Measurements from ENCODE around the gene INO80B. TPM values are rescaled to one million over a fixed set of nuclear protein-coding genes. Genes with fewer than 3 reads are reported as not detected.

INO80B gene
- total RNA-seq, 2 donors from 2014 or later: 6.3 to 32.4 TPM

DNA sequence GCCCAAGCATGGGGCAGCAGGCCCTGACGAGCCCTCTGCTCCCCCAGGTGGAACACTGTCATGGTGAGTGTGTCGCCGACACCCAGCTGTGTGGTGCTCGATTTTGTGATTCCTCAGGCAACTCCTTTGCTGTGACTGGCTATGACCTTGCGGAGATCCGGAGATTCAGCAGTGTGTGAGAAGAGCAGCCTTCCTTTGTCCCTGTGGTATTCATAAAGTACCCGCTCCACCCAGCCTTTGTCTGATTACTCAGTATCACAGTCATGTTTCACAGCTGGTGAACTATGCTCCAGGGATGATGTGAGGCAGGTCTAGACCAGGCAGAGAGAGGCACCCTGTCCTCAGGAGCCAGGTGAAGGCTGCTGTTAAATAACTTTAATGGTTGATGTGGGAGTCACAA, 29.4 kb upstream of the INO80B start:
- Histone ChIP-seq H3K36me3 (replicated peaks in 1 of 2; ENCODE audit: insufficient read depth in 1 of 2, low read depth in 2 of 2) (peaks cover 15 to 27% of the 10 kb centered on the region in 2 donors), H3K4me1 (peaks cover 17% of the 10 kb centered on the region), H3K4me3 (no peak overlapping the region), H3K9me3 (no peaks in the 10 kb centered on the region), H3K27me3 (no peaks in the 10 kb centered on the region), H3K27ac (no peak overlapping the region)
- intact Hi-C loops (cut with DNase I): no loop called here
- TF ChIP-seq, protein P1, sequence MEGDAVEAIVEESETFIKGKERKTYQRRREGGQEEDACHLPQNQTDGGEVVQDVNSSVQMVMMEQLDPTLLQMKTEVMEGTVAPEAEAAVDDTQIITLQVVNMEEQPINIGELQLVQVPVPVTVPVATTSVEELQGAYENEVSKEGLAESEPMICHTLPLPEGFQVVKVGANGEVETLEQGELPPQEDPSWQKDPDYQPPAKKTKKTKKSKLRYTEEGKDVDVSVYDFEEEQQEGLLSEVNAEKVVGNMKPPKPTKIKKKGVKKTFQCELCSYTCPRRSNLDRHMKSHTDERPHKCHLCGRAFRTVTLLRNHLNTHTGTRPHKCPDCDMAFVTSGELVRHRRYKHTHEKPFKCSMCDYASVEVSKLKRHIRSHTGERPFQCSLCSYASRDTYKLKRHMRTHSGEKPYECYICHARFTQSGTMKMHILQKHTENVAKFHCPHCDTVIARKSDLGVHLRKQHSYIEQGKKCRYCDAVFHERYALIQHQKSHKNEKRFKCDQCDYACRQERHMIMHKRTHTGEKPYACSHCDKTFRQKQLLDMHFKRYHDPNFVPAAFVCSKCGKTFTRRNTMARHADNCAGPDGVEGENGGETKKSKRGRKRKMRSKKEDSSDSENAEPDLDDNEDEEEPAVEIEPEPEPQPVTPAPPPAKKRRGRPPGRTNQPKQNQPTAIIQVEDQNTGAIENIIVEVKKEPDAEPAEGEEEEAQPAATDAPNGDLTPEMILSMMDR (IDR thresholded peaks at IDR 0.05): no peak
- no peak for TF ChIP-seq POLR2A (IDR thresholded peaks at IDR 0.05)
- WGBS, 2 donors: 88 to 89% methylated on average over 4 to 7 of the region's 7 CpGs
- DNase-seq: no peak
- no peak for ATAC-seq

DNA sequence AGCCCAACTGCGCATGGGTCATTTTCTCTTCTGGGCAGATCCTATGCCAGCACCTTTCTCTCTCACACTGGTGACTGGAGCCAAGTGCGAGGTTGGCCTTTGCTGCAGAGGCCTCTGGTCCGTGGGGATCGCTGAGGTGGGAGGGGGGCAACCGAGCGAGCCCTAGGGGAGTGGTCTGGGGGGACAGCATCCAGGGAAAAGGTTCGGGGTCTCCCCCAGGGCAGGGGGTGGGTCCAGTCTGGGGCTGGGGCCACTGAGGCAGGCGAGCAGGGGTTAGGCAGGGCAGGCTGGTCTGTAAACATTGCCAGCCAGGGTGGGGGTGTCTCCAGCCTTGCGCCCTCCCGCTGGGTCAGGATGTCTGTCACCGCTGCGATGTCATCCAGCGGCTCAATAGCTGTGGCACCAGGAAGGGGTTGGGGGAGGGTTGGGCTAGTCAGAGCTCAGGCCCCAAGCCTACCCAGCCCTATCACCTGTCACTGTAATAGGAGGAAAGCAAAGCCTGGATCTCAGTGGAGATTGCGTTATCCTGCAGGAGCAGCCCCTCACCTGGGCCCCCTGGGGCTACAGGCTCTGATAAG, 28.6 kb upstream of the INO80B start:
- no peak overlapping the region for H3K27ac ChIP-seq
- ATAC-seq (no peak), DNase-seq (no peak)
- peaks cover 9% of the 10 kb centered on the region for H3K4me1 ChIP-seq
- H3K9me3 ChIP-seq: no peaks in the 10 kb centered on the region
- WGBS, 2 donors: 72 to 79% methylated on average over 10 to 13 of the region's 14 CpGs
- peaks cover 18 to 28% of the 10 kb centered on the region in 2 donors for H3K36me3 ChIP-seq (replicated peaks in 1 of 2; ENCODE audit: insufficient read depth in 1 of 2, low read depth in 2 of 2)
- no peaks in the 10 kb centered on the region for H3K27me3 ChIP-seq
- TF ChIP-seq POLR2A (IDR thresholded peaks at IDR 0.05): no peak
- TF ChIP-seq, protein P1 (IDR thresholded peaks at IDR 0.05): no peak
- no peak overlapping the region for H3K4me3 ChIP-seq
- intact Hi-C loops (cut with DNase I): no loop called here

DNA sequence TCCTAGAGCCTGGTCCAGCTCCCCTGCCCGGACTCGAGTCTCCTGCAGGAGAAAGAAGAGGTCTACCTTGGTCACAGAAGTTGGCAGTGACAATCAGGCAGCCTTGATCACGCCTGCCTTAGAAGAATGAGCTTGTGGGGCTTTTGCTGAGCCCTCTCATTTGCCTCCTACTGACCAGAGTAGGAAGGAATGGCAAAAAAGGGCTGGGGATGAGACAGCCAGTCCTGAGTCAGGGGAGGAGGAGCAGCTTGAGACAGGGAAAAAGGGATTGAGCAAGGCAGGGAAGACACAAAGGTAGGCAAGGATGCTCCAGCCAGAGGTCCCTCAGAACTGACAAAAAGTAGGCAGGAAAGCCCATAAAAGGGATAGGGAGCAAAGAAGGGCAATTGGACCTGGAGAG, 27.3 kb upstream of the INO80B start:
- TF ChIP-seq, protein P1 (IDR thresholded peaks at IDR 0.05): no peak
- TF ChIP-seq POLR2A (IDR thresholded peaks at IDR 0.05): no peak
- Histone ChIP-seq H3K4me3 (no peak overlapping the region), H3K9me3 (no peaks in the 10 kb centered on the region), H3K4me1 (no peaks in the 10 kb centered on the region), H3K27ac (no peak overlapping the region), H3K36me3 (replicated peaks in 1 of 2; ENCODE audit: insufficient read depth in 1 of 2, low read depth in 2 of 2) (peaks cover 18 to 37% of the 10 kb centered on the region in 2 donors), H3K27me3 (no peaks in the 10 kb centered on the region)
- WGBS, 2 donors: 92 to 97% methylated on average over 1 to 3 of the region's 3 CpGs
- no peak for ATAC-seq
- intact Hi-C loops (cut with DNase I): no loop called here
- DNase-seq: no peak

DNA sequence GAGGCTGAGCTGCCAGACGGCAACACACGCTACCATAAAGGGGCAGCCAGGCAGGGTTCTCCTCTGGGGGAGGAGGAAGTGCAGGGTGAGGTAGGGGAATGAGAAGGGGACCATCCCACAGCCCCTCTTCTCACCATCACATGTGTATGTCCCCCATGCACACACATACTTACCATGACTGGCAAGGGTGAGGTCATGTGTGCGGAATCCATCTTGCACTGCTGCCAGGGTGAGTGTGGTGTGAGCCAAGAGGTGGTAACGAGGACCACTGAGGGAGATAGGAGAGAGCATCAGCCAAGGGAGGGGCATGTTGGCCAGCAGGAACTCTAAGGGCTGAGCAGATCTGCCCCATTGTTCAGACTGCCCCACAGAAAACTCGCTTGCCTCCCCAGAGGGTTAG, 26.2 kb upstream of the INO80B start:
- H3K36me3 ChIP-seq (replicated peaks in 1 of 2; ENCODE audit: insufficient read depth in 1 of 2, low read depth in 2 of 2): peaks cover 18 to 37% of the 10 kb centered on the region in 2 donors

More for the DNA sequence above, 26.2 kb upstream of the INO80B start:
- ATAC-seq (no peak), DNase-seq (no peak)
- Histone ChIP-seq H3K4me1 (no peaks in the 10 kb centered on the region), H3K27me3 (no peaks in the 10 kb centered on the region), H3K27ac (no peak overlapping the region), H3K9me3 (no peaks in the 10 kb centered on the region), H3K4me3 (no peak overlapping the region)
- 84 to 94% methylated on average over 5 of the region's 5 CpGs for WGBS, 2 donors
- intact Hi-C loops (cut with DNase I): no loop called here
- TF ChIP-seq, protein P1 (IDR thresholded peaks at IDR 0.05): no peak
- TF ChIP-seq POLR2A (IDR thresholded peaks at IDR 0.05): no peak
